Activated CD8-positive, alpha-beta memory T cell treated with anti-CD3 and anti-CD28 coated beads for 48 hours (primary cell): ENCODE measurements around the gene PIK3R4.

Experiments used
- DNase-seq, 3 experiments: peaks; one replicate each; pipeline ENCODE4 v3.0.0-alpha.2; 2020; ENCODE audit warnings: low read depth in 2 of 3, low spot score in 2 of 3

PIK3R4 gene

DNA sequence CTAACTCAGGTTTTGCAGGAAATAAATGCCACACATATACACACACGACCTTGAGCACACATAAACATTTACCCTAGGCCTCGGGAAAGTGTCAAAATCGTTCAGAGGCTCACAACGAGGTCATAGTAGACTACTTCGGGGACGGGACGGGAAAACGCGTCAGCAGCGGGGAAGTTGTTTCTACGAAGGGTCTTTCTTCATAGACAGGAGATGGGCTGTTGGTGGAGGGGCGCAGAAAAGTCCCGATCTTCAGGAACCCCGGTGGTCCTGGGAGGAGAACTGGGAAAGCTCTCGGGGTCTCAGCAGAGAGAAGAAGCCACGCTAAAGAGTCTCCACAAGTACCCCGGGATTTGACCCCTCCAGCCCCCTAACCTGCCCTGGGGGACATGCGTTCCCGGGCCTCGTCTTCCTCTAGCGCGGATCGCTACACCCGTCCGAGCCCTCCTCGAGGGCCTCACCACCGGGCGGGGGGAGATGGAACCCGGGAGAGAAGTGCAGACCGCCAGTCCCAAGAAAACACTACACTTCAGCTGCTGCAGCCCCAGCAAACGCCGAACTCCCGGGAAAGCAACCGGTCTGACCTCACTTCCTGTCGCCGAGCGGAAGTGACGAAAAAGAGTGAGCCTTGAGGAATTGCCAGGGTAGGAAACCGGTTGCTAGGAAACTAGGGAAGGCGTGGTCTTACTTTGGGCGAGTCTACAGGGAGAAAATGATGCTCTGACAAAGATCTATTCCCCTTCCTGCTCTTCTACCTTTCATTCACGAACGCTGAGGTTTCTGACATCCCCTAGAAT lies at the start of gene PIK3R4:
TSS of gene PIK3R4 (minus strand) at position 584 of the 794 bp plus-strand sequence. CDS start 1,611 bp downstream, outside the sequence.
- DNase-seq: peak; percentile 73 to 87 (median 79)

DNA sequence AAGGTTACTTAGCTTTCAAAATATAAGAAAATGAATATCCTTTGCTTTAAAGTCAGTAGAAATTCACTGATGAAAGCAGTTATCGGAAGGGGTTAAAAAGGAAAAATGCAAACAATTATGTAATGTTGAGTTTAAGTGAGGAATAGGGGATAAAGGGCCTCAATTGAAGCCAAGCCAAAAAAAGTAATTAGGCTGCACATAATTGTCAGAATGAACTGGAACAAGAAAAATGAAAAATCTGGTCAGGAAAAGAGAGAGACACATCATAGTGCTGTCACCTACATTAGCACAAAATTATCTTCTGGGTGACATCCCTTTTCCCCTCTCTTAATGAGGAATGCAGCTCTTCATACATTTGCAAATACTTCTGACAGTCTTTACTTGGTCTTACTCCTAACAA lies 48.8 kb upstream of the PIK3R4 start:
- no peak for DNase-seq

DNA sequence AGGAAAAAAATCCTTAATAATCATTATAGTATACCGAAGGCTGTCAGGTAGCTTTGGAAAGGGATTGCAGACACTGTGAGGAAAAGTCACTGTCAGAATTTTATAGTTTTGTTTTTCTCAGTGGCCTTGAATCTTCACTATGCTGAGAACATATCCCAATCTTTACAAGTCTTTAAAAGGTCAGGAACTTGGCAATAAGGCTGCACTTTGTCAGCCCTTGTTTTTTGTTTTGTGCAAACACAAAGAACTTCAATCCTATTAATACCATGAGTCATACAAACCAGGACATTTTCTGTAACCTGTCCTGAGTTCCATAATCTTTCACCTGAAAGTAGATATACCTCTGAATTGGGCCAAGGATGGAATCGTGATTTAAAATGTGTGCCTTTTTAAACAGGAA lies 45.6 kb upstream of the PIK3R4 start:
- no peak for DNase-seq

DNA sequence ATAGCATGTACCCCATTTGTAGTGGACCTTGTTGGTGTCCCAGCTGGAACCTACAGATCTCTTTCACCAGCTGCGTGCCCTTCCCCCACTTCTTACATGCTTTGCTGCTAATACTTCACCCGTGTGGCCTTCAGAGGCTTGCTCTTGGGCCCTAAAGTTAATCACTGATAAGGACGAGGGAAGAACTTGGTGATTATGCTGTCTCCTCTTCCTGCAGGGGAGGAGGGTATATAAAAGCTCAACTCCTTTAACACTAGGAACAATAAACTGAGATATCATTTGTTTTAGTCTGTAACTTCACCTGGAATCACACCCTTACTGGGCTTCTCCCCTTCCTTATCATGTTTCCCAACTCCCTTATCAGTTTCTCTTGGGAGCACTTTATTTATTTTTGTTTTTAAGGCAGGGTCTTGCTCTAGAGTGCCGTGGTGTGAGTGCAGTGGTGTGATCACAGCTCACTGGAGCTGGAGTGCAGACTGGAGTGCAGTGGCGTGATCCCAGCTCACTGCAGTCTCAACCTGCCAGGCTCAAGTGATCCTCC lies 43.2 kb upstream of the PIK3R4 start:
- no peak for DNase-seq

DNA sequence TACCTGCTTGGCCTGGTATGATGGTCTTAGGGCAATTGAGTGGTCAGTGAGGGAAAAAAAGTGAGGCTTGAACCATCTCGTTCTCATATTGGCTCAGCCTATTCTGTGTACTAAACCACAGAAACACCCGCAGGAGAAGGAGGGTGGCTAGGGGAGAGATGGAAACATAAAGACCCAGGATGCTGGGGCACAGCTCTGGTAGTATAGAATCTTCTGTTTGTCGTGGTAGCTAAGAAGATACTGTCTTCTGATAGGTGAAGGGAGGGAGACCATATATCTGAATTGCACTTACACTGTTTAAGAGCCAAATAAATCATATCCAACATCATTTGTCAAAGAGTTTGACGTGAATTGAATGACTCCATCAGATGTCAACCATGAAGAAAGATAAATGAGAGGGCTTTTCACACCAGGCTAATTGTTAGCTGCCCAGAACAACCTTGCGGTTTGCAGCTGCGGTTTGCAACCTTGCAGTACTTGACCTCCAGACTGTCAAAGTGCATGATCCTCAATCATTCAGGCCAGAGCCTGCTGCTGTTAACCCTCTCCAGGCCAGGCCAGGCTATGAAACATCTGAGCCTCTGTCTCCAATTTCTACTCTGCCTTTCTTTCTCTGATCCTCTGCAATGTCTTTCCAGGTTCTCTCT lies 40.9 kb upstream of the PIK3R4 start:
- DNase-seq: no peak

DNA sequence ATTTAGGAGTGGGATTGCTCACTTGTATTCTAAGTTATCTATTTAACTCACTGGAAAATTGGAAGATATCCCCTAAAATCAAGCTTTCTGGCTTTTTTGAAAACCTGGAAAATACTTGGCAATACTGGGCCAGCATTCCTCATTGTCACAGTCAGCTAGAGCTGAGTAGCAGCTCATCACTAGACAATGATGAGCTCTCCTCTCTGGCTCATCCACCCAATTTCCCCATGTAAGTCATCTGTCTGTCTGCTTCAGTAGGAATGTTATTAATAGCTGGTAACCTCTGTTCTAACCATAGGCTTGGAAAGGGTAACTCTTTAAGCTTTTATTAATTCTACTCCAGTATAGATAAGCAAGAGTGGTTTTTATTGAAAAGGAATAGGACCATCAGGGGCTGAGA lies 39.7 kb upstream of the PIK3R4 start:
- no peak for DNase-seq

DNA sequence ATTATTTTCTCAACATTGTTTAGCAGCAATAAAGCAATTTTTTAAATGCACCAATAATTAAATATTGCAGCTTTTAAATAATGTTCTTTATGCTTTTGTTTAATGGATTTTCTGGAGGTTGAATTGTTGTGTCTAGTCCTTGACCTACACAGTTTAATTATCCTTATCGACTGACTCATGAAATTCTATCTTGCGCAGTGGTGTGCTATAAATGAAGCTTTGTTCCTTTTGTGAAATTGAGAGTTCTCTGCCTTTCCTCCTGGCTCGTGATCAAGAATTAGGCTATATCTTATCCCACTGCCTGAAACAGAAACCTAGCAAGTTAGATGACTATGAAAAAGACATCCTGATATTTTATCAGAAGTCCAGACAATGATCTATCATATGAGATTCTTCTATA lies 37.0 kb upstream of the PIK3R4 start:
- no peak for DNase-seq

DNA sequence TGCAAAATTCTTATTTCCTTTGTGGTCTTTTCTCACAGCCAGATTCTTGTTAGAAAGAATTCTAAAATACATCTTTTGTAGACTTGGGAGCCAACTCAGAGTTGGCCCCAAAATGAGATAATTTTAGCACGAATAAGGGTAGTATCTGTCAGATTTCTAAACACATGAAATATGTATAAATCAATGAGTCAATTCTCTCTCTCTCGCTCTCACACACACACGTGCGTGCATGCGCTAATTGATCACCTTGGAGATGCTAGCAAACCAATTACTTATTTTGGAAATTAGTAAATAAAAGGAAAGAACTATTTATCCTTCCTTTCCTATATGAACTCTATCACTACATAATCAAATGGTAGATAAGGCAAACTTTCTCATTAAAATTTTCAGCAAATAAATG lies 32.9 kb upstream of the PIK3R4 start:
- no peak for DNase-seq

DNA sequence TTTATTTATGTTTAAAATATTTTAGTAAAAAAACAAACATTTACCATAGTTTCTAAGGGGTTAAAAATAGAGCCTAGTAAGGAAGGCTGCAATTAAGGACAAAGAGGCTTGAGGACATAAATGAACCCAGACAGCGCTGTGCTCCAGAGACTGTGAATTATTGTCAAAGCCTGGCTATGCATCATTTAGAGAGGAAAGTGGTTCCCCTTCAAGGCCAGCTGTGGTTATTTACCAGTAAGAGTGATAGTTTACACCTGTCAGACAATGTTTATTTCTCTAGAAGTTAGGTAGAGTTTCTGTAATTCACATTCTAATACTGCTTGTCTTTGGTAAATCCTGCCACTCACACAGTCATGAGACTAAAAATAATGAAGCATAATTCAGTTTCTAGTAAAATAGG lies 32.4 kb upstream of the PIK3R4 start:
- no peak for DNase-seq

DNA sequence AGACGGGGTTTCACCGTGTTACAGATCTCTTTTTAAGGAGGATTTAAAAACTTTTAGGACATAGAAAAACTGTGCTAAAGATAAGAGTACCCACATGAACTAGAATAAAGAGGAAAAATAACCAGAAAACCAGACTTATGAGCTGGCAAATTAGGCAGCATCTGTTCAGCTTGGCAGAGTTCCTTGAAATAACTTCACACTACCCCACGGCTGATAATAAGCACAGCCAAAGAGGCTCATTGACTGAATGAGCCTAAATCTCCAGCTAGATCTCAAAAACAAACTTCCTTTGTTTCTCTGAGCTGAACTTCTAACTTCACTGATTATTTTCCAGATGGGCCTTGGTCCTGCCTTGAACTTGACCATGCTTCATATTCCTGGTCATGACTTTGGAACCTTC lies 26.7 kb upstream of the PIK3R4 start:
- DNase-seq: no peak

DNA sequence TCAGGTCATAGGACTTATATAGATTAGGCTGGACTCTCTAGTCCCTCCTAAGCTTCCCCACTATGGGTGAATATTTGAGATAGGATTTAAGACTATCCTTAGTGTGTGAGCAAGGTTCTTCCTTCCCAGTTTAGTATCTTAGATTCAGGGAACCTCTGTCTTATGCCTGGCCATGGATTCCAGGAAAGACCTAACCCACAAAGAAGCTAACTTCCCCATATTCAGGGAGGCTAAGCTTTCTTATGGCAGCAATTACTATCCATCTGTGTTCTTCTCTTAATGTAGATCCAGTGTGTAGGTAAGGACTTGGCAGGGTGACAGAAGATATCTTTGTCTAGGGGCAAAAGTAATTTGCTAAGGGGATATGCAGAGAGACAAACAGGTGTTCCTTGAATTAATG lies 25.5 kb upstream of the PIK3R4 start:
- DNase-seq: no peak

DNA sequence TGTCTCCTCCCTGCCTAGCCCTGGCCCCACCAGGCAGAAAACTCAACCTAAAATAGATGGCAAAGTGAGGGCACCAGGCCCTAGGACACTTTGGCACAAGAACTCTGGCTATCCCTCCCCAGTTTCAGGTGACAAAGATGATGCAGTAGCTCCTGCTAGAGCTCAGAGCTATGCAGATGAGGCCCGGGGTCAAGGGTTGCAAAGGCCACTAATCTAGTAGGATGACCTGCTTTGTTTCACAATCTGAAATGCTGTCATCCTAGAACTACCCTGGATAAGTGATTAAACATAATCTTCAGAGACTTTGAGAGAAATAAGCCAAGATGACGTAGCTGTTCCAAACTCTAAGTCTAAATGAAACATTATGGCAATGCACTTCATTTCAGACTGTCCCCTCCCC lies 24.0 kb upstream of the PIK3R4 start:
- no peak for DNase-seq

DNA sequence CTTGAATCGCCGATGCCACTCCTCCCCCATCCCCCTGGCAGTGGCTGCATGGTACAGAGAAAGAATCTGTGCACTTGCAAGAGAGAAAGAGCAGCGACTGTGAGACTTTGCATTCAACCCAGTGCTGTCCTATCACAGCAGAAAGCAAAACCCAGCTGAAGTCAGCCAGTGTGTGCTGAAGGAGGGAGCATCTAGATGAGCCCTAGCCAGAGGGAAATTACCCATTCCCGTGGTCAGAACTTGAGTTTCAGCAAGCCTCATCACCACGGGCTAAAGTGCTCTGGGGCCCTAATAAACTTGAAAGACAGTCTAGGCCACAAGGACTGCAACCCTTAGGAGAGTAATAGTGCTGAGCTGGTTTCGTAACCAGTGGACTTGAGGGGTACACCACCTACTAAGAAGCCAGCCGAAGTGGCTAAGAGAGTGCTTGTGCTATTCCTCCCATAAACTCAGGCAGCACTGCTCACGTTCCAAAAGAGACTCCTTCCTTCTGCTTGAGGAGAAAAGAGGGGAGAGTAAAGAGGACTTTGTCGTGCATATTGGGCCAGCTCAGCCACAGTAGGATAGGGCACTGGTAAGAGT lies 15.2 kb upstream of the PIK3R4 start:
- DNase-seq: no peak

DNA sequence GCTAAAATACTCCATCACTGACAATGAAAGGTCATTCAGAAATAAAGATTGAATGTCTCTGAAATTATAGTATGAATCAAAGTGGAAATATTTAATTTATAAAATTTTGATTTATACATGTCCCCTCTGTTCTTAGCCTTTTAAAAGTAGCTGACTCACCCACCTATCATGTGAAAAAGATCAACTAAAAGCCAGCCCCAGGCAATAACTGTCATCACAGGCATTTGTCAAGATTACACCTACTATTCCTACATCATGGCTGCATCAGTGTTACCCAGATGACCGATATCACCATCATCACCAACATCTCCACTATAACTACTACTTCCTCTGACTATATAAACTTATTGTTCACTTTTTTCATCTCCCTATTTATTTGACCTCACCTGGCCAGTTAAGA lies 14.3 kb upstream of the PIK3R4 start:
- no peak for DNase-seq

DNA sequence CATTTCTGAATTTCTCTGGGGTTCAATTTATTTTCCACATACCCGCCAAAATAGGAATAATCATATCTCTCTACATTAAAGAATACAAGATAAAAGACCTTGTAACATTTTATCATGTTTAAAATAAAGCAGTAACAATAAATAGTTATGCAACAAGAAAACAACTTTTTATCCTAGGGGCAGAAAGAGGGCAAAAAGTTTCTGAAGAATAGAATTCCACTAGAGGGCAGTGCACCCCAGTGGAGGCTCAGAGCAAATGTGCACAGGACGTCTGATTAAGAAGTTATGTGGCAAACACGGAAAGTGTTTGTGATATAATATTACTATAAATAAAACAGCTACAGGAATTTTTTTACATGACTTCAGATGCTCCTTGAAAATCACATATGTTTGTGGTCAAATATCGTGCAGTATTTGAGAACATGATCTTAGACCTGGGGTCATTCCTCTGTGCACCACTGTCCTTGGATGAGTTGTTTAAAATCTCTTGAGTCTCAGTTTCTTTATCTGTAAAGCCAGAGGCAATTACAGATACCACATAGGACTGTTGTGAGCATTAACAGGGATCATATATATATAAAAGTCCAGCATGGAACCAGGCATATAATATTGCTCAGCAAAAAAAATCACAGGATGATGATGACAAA lies 13.2 kb upstream of the PIK3R4 start:
- no peak for DNase-seq

DNA sequence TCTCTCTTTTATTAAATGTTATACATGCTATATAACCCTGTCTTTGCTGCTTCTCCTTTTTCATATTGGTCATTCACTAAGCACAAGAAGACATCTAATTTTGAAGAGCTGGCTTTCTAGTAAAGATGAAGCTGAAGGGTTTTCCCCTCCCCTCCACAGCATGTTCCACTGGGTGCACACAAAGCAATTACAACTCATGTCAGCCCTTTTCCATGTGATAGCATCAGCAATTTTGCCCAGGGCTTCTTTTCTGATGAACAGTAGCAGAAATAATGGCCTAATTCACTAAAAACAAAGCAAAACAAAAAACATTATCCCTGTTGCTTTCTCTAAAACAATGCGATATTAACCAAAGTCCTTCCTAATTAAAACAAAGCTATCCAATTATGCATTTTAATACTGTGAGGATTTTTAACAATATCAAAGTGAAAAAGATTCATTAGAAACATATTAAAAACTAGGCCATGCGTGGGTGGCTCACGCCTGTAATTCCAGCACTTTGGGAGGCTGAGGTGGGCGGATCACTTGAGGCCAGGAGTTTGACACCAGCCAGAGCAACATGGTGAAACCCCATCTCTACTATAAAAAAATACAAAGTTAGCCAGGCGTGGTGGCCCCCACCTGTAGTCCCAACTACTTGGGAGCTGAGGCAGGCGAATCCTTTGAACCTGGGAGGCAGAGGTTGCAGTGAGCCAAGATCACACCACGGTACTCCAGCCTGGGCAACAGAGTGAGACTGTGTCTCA lies 12.2 kb upstream of the PIK3R4 start:
- no peak for DNase-seq

DNA sequence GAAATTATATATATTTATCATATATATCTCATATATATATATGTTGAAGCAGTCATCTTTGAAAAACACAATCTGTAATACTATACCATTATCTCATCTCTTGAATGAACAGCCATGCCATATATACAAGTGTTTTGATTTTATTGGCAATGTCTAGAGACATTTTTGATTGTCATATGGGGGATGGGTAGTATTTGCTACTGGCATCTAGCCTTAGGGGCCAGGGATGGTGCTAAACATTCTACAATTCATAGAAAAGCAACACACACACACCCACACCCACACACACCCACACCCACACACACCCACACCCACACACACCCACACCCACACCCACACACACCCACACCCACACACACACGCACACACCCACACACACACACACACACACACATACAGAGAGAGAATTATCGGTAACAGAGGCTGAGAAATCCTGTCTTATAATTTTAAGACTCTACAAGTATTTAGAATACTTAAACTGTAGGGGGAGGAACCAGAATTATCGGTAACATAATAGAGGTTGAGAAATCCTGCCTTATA lies 11.1 kb upstream of the PIK3R4 start:
- no peak for DNase-seq

DNA sequence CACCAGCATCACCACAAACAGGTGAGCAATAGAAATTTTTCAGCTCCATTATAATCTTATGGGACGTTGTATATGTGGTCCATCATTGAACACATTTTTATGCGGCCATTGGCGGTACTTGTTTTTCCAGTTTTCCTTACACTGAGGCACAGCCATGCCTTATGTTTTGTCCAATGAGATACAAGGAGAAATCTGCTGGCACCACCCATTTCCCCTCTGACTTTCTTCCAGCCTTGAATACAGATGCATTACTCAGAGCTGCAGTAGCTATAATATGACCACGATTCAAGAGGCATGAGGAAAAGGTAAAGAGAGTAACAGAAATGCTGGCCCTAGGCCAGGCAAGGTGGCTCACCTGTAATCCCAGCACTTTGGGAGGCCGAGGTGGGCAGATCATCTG lies 9.0 kb upstream of the PIK3R4 start:
- DNase-seq: no peak

DNA sequence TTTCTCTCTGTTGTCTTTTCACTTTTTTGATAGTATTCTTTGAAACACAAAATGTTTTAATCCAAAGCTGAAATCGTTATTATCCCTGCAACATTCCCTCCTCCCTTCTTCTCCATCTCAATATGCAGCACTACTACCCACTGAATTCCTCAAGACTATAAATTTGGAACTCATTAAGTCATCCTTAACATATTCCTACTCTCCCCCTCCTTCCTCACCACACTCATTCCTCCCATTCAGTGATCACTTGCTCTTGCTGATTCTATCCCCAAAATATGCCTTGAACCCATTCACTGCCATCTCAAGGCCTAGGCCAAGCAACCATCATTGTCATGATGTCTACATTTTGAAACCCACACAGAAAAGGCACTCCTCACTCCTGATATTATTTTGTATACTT lies 2.4 kb upstream of the PIK3R4 start:
- no peak for DNase-seq

DNA sequence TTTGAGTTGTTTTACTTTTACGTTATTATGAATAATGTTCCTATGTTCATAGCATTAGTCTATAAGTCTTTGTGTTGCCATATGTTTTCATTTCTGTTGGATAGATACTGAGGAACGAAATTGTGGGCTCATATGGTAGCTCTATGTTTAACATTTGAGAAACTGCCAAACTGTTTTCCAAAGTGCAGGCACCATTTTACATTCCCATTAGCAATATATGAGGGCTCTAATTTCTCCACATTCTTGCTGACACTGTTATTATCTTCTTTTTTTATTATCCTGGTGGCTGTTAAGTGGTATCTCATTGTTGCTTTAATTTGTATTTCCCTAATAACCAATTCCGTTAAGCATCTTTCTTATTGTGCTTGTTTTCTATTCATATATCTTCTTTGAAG lies 1.8 kb upstream of the PIK3R4 start:
- DNase-seq: no peak

DNA sequence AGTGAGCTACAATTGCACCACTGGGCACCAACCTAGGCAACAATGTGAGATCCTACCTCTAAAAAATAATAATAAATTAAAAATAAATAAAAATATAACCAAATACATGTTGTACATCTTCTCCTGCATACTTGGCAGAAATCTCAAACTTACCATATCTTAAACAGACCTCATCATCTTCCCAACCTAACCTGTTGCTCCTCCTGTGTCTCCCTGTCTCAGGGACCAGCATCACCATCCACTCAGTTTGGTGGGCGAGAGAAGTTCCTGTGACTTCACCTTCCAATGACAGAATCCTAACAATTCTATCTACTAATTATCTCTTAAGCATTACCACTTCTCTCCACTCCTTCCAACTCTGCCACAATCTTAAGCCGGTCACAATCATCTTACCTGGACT lies 3.3 kb downstream of the PIK3R4 start:
- no peak for DNase-seq
